ENCODE data around the gene GIN1. TPM values are rescaled to one million over a fixed set of nuclear protein-coding genes. Genes with fewer than 3 reads are reported as not detected.

The GIN1 gene
- total and polyA plus RNA-seq, 8 donors: 2.2 to 13.6 (median 4.1) TPM; not detected in 1

- 43 to 69% (median 60%) methylated on average over 1 of the region's 1 CpG for WGBS, 5 donors
- Histone ChIP-seq H3K4me3 (no peak overlapping the region), H3K27ac (no peak overlapping the region), H3K4me1 (no peaks in the 10 kb centered on the region), H3K36me3 (peaks cover 0 to 52% (median 44%) of the 10 kb centered on the region in 4 donors), H3K27me3 (no peaks in the 10 kb centered on the region), H3K9me3 (no peaks in the 10 kb centered on the region)
- intact Hi-C loops (cut with DNase I; ENCODE audit: low total_unique reads): no loop called here
- no peak for DNase-seq
- no peak for TF ChIP-seq POLR2AphosphoS5 (IDR thresholded peaks at IDR 0.05)
- no peak for TF ChIP-seq POLR2A (IDR thresholded peaks at IDR 0.05)
- no peak for TF ChIP-seq CTCF (IDR thresholded peaks at IDR 0.05)
- TF ChIP-seq EP300 (IDR thresholded peaks at IDR 0.05): no peak
Measured at GRCh38 chr5:103102234-103102633, 17.7 kb downstream of the GIN1 start.

- Histone ChIP-seq H3K9me3 (no peaks in the 10 kb centered on the region), H3K4me1 (no peaks in the 10 kb centered on the region), H3K4me3 (no peak overlapping the region), H3K27me3 (no peaks in the 10 kb centered on the region), H3K36me3 (peaks cover 0 to 54% (median 46%) of the 10 kb centered on the region in 4 donors), H3K27ac (no peak overlapping the region)
- TF ChIP-seq POLR2AphosphoS5 (IDR thresholded peaks at IDR 0.05) (no peak), POLR2A (IDR thresholded peaks at IDR 0.05) (no peak), CTCF (IDR thresholded peaks at IDR 0.05) (no peak), EP300 (IDR thresholded peaks at IDR 0.05) (no peak)
- DNase-seq: no peak
- intact Hi-C loops (cut with DNase I; ENCODE audit: low total_unique reads): no loop called here
- 87 to 91% (median 88%) methylated on average over 6 of the region's 6 CpGs for WGBS, 5 donors
Measured at GRCh38 chr5:103101079-103101750, 18.7 kb downstream of the GIN1 start.

- no peak for DNase-seq
- Histone ChIP-seq H3K36me3 (peaks cover 0 to 62% (median 51%) of the 10 kb centered on the region in 4 donors), H3K27ac (no peak overlapping the region), H3K4me1 (peaks cover 0 to 13% (median 4%) of the 10 kb centered on the region in 4 donors), H3K9me3 (no peaks in the 10 kb centered on the region), H3K4me3 (no peak overlapping the region), H3K27me3 (no peaks in the 10 kb centered on the region)
- WGBS, 5 donors: 59 to 72% (median 66%) methylated on average over 2 of the region's 2 CpGs
- TF ChIP-seq POLR2AphosphoS5 (IDR thresholded peaks at IDR 0.05) (no peak), EP300 (IDR thresholded peaks at IDR 0.05) (no peak), POLR2A (IDR thresholded peaks at IDR 0.05) (no peak), CTCF (IDR thresholded peaks at IDR 0.05) (no peak)
- intact Hi-C loops (cut with DNase I; ENCODE audit: low total_unique reads): no loop called here
Measured at GRCh38 chr5:103098993-103099392, 20.9 kb downstream of the GIN1 start.

- Histone ChIP-seq H3K27me3 (no peaks in the 10 kb centered on the region), H3K9me3 (no peaks in the 10 kb centered on the region), H3K27ac (peak overlapping the region in 2 of 5 donors; percentile 33 to 42), H3K36me3 (peaks cover 0 to 43% (median 35%) of the 10 kb centered on the region in 4 donors), H3K4me3 (no peak overlapping the region), H3K4me1 (peaks cover 0 to 14% (median 4%) of the 10 kb centered on the region in 4 donors)
- no peak for TF ChIP-seq POLR2A (IDR thresholded peaks at IDR 0.05)
- no peak for TF ChIP-seq CTCF (IDR thresholded peaks at IDR 0.05)
- no peak for TF ChIP-seq POLR2AphosphoS5 (IDR thresholded peaks at IDR 0.05)
- no peak for TF ChIP-seq EP300 (IDR thresholded peaks at IDR 0.05)
- DNase-seq: no peak
- 31 to 60% (median 52%) methylated on average over 2 of the region's 2 CpGs for WGBS, 5 donors
- intact Hi-C loops (cut with DNase I; ENCODE audit: low total_unique reads): no loop called here
Measured at GRCh38 chr5:103094737-103095136, 25.2 kb downstream of the GIN1 start.
